Adipocyte (in vitro differentiated cells): ENCODE data around the gene RAB20.

Experiments
- DNase-seq: peaks from one replicate; pipeline ENCODE4 v3.0.0-alpha.2; 2015; ENCODE audit warnings: low read depth
- H3K27me3 ChIP-seq: replicated peaks from 2 replicates; pipeline ENCODE4 v1.7.0; 2013; ENCODE audit warnings: mild to moderate bottlenecking, low read length, moderate library complexity; ENCODE audit not compliant: control insufficient read depth, insufficient read depth
- H3K36me3 ChIP-seq: 2 replicates; pipeline ENCODE4 v1.7.0; 2013; ENCODE audit warnings: low read length, mild to moderate bottlenecking, moderate library complexity; ENCODE audit not compliant: control insufficient read depth, insufficient read depth, severe bottlenecking
- H3K4me1 ChIP-seq: 2 replicates; pipeline ENCODE4 v1.7.0; 2013; ENCODE audit warnings: mild to moderate bottlenecking, low read length, moderate library complexity; ENCODE audit not compliant: control insufficient read depth, insufficient read depth
- H3K4me3 ChIP-seq: 2 replicates; pipeline ENCODE4 v1.7.0; 2013; ENCODE audit warnings: mild to moderate bottlenecking, low read length, moderate library complexity
- H3K9ac ChIP-seq: 2 replicates; pipeline ENCODE4 v1.7.0; 2013; ENCODE audit warnings: mild to moderate bottlenecking, low read length, moderate library complexity
- H3K9me3 ChIP-seq: 2 replicates; pipeline ENCODE4 v1.7.0; 2013; ENCODE audit warnings: mild to moderate bottlenecking, low read length, moderate library complexity; ENCODE audit not compliant: control insufficient read depth

RAB20 gene

DNA sequence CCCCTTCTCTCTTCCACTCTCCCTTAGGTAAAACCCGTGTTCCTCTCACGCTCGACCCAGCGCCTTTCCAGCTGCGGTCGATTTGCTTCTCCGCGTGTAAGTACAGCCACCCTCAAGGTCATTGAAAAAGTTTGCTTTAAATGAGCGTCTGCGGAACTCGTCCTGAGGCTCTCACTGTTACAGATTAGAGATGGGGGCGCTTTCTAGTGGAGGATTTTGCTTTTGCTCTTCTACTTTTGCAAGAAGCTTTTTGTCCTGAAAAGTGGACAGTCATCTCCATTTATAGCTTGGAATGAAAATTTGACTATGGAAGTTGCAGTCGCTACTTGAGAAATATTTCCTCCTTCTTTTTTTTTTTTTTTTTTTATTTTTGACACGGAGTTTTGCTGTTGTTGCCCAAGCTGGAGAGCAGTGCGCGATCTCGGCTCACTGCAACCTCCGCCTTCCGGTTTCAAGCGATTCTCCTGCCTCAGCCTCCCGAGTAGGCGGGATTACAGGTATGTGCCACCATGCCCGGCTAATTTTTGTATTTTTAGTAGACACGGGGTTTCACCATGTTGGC is 595 bp upstream of the RAB20 start:
- Histone ChIP-seq H3K4me3 (peak overlapping the region; percentile 91), H3K9me3 (no peaks in the 10 kb centered on the region), H3K9ac (peak overlapping the region; percentile 92), H3K36me3 (peaks cover 11% of the 10 kb centered on the region), H3K4me1 (peaks cover 24% of the 10 kb centered on the region), H3K27me3 (no peaks in the 10 kb centered on the region)
- DNase-seq = no peak

DNA sequence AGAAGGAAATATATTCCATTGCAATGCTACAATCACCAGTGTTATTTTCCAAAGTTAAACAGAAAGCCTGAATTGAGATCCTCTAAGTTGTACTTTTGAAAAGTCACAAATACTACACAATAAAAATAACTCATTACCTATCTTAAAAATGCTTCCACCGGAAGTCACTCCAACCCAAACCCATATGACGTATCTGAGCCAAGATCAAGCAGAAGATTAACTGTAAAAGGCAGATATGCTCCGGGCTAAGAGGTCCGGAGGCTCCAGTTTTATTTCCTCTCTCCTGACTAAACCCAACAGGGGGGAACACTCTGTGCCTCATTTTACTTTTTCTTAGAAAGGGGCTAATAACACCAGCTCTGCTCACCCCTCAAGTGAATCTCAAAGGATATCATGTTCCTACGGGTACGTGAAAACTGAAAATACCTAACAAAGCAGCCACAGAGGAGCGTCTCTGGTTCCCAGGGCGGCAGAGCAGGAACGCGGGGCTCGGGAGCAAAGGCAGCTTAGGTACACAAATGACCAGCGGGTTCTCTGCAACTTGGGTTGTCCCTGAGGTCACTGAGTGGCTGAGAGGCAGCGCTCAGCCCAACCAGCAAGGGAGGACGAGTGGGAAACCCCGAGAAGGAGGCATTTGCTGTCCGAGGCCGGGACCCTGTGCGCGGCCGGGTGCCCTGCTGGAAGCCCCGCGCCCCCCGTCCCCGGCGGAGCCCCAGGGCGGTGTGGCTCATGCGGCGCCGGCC is 750 bp downstream of the RAB20 start:
- Histone ChIP-seq H3K9ac (peak overlapping the region; percentile 93), H3K4me3 (peak overlapping the region; percentile 91), H3K27me3 (no peaks in the 10 kb centered on the region), H3K9me3 (no peaks in the 10 kb centered on the region), H3K4me1 (peaks cover 24% of the 10 kb centered on the region), H3K36me3 (peaks cover 13% of the 10 kb centered on the region)
- DNase-seq = peak; percentile 60

DNA sequence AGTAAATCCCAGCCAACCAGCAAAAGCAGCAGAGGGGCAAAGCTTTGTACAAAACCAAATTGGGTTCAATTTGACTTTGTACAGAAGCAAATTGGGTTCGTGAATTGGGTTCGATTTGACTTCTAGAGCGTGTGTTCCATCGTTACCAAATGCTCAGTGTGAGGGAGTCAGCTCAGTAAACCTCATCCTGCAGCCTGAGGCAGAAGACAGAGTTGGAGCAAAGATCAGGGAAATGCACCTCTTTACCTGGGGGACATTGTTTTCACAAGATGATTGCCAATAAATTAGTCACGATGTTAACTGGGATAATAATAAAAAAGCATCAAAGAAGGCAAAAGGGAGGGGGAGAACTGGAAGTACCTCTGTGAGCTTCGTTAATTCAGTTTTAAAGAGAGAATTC is 1.5 kb downstream of the RAB20 start:
- peak overlapping the region; percentile 91 for H3K4me3 ChIP-seq
- H3K9me3 ChIP-seq = no peaks in the 10 kb centered on the region
- DNase-seq = no peak
- peaks cover 14% of the 10 kb centered on the region for H3K36me3 ChIP-seq
- no peaks in the 10 kb centered on the region for H3K27me3 ChIP-seq
- peaks cover 24% of the 10 kb centered on the region for H3K4me1 ChIP-seq
- peak overlapping the region; percentile 93 for H3K9ac ChIP-seq

DNA sequence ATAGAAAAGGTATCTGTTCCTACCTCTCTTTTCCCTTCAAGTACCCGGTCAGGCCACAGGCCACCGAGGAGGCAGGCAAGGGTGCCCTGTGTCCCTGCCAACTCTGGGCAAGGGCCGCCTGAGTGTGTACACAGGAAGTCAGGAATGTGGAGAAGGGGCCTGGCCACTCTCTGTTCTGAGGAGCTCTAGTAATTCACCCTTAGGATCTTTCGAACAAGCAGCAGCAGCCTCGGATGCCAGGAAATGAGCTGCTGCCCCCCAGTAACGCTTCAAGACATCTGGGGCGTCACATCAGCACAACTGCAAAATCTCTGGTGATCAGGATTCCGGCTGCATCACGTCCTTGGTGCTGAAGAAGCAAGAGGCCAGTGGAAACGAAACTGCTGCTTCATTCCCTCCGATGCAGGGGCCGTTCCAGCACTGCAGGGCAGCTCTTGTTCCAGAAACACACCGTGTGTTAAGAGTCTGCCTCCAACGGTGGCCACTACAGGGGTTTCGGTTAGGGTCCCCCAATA is 2.0 kb downstream of the RAB20 start:
- H3K9ac ChIP-seq = peak overlapping the region; percentile 93
- peaks cover 9% of the 10 kb centered on the region for H3K36me3 ChIP-seq
- H3K27me3 ChIP-seq = no peaks in the 10 kb centered on the region
- no peak for DNase-seq
- no peaks in the 10 kb centered on the region for H3K9me3 ChIP-seq
- peaks cover 24% of the 10 kb centered on the region for H3K4me1 ChIP-seq
- peak overlapping the region; percentile 91 for H3K4me3 ChIP-seq

DNA sequence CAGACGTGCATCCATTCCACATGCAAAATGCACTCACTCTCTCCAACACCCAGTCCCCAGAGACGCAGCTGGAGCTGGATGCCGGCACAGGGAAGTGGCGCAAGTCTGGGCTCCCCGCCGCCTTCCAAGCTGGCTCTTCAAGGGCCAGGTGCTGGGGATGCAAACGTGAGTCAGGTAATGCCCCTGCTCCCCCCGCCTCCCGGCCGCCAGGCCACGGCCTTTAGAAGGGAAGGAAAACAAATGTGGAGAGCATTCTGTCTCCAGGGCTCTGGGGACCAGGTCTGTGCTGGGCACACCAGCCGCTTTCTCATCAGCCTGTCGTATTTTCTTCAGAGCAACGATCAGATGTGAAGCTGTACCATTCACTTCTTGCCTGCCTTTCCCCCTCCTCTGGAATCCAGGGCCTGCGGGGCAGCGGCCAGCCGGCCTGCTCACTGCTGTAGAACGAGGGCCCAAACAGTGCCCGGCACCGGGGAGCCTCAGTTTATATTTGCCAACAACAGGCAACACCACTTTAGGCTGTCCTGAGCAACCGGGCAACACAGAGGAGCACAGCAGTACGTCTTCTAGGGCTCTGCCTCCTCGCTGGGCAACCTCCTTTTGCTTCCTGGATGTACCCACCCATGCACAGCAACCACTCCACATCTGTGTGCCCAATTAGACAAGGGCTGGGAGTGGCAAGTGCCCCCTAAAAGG is 3.8 kb downstream of the RAB20 start:
- peaks cover 21% of the 10 kb centered on the region for H3K4me1 ChIP-seq
- H3K36me3 ChIP-seq = peaks cover 8% of the 10 kb centered on the region
- no peaks in the 10 kb centered on the region for H3K27me3 ChIP-seq
- no peak overlapping the region for H3K9ac ChIP-seq
- DNase-seq = no peak
- no peak overlapping the region for H3K4me3 ChIP-seq
- no peaks in the 10 kb centered on the region for H3K9me3 ChIP-seq

DNA sequence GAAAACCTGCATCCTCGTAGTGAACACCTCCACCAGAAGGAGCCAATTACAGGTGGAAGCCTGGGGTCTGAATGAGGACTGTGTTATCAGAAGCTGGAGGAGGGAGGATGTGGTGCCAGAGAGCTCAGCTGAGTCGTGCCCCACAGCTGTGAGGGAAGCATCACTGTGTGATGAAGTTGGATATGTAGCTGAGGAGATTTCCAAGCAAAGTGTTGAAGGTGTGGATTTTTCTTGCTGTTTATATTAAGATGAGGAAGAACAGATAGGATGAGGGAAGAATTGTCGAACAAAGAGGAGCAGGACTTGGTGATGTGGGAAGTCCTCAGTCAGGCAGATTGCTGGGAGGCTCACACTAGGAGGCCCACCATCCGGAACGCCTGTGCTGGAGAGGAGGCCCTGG is 4.4 kb downstream of the RAB20 start:
- no peaks in the 10 kb centered on the region for H3K27me3 ChIP-seq
- H3K4me3 ChIP-seq = no peak overlapping the region
- no peak for DNase-seq
- H3K9me3 ChIP-seq = no peaks in the 10 kb centered on the region
- peaks cover 17% of the 10 kb centered on the region for H3K4me1 ChIP-seq
- peaks cover 8% of the 10 kb centered on the region for H3K36me3 ChIP-seq
- H3K9ac ChIP-seq = no peak overlapping the region

DNA sequence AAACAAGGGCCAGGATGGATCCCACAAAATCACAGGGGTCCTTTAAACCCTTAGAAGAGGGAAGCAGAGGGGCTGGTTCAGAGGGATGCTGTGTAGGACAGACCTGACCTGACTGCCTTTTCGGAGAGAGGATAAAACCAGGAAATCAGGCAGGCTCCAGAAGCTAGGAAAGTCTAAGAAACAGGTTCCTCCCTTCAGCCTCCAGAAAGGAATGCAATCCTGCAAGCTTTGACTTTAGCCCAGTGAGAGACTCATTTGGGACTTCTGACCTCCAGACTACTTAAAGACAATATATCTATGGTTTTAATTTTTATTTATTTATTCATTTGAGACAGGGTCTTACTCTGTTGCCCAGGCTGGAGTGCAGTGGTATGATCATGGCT is 5.3 kb downstream of the RAB20 start:
- no peak for DNase-seq
- Histone ChIP-seq H3K4me3 (no peak overlapping the region), H3K9me3 (no peaks in the 10 kb centered on the region), H3K36me3 (peaks cover 8% of the 10 kb centered on the region), H3K9ac (no peak overlapping the region), H3K4me1 (peaks cover 17% of the 10 kb centered on the region), H3K27me3 (no peaks in the 10 kb centered on the region)

DNA sequence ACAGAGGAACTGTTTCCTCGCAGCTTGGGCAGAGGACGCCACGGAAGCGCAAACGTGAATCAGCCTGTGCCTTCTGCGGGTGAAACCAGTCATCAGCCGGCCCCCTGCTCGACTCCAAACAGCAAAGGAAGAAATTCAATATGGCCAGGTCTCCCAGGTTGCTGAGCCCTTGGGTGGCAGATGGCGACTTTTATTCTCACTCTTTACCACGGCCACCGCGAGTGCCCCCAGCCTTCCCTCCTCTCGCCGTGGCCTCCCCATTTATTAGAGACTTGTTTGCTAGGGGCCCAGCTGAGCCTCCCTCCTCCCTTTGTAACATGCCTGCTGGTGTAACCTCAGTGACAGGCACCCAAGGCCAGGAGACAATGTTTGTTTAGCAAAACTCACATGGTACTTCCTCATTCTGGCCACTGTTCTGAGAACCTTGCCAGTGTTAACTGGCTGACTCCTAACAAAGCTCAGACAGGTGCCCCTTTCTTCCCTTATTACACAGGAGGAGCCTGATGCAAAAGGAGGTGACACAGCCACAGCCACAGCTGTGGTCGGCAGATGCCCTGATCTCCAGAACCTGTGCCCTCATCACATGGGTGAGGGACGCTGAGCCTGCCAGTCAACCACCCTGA is 5.8 kb downstream of the RAB20 start:
- Histone ChIP-seq H3K36me3 (peaks cover 8% of the 10 kb centered on the region), H3K27me3 (no peaks in the 10 kb centered on the region), H3K4me3 (no peak overlapping the region), H3K4me1 (peaks cover 17% of the 10 kb centered on the region), H3K9ac (no peak overlapping the region), H3K9me3 (no peaks in the 10 kb centered on the region)
- no peak for DNase-seq

DNA sequence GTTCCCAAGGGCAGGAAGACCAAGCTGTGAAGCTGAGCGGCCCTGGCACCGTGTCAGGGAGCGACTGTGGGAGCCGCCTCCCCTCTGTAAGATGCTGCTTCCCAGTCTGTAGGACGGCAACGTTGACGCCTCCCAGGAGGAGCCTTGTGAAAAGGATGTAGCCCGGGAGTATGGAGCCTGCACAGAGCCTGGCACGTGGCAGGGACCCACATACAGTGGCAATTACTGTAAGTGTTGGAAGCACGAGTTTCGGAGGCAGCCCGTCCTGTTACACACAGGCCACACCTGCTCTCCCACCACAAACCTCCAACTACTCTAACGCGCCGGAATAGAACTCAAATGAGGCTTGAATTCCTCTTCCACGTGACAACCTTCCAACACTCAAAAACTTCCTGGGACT is 6.6 kb downstream of the RAB20 start:
- no peak overlapping the region for H3K4me3 ChIP-seq
- DNase-seq = no peak
- peaks cover 12% of the 10 kb centered on the region for H3K4me1 ChIP-seq
- no peaks in the 10 kb centered on the region for H3K27me3 ChIP-seq
- peaks cover 8% of the 10 kb centered on the region for H3K36me3 ChIP-seq
- no peaks in the 10 kb centered on the region for H3K9me3 ChIP-seq
- H3K9ac ChIP-seq = no peak overlapping the region

DNA sequence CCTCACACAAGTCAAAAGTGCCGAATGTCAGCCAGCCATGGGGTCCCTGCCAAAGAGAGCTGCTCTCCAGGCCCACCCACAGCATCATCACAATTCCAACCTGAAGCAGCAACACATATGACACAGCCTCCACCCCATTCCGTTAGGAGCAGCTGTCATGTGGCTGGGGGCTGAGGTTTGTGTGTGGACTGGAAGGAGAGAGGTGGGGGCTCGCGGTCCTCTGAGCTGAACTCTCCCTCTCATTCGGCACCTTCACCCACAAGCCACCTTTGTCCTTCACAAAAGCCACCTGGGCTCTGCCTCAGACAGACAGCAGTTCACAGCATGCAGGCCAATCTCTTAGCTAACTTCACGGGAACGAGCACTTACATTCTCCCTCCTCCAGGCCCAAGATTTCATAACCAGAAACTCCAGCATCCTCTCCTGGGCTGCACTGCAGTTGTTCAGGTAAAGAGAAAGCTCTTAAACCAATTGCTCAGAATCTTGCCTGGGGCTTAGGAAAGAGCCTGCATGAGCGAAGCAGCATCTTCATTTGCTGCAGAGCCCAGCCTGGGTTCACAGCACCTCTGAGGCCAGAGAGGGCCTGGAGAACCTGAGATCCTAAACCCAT is 7.2 kb downstream of the RAB20 start:
- Histone ChIP-seq H3K4me1 (peaks cover 7% of the 10 kb centered on the region), H3K4me3 (no peak overlapping the region), H3K9ac (no peak overlapping the region), H3K36me3 (peaks cover 8% of the 10 kb centered on the region), H3K27me3 (no peaks in the 10 kb centered on the region), H3K9me3 (no peaks in the 10 kb centered on the region)
- DNase-seq = no peak

DNA sequence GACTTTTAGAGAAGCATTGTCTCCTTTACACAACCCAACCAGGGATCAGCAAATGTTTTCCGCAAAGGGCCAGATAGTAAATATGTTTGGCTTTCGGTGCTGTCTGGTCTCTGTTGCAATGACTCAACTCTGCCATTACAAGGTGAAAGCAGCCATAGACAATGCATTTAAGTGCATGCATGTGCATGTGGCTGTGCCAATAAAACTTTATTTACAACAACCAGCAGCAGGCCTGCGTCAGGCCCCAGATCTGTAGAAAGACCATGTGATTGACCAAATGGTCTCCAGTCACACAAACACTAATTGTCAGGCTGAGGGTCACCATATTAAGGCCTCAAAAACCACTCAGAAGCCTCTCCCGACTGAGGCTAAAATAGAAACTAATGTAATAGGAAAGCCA is 8.1 kb downstream of the RAB20 start:
- no peaks in the 10 kb centered on the region for H3K9me3 ChIP-seq
- H3K9ac ChIP-seq = no peak overlapping the region
- H3K27me3 ChIP-seq = no peaks in the 10 kb centered on the region
- DNase-seq = no peak
- H3K4me1 ChIP-seq = no peaks in the 10 kb centered on the region
- H3K4me3 ChIP-seq = no peak overlapping the region
- peaks cover 8% of the 10 kb centered on the region for H3K36me3 ChIP-seq
